HG02642 (cell line): ENCODE data around the gene STH.

Source experiments
- ATAC-seq: cut with Tn5 transposase; IDR thresholded peaks from one replicate; pipeline ENCODE4 v1.9.1; 2021; ENCODE audit warnings: mild to moderate bottlenecking; ENCODE audit not compliant: unreplicated experiment, poor library complexity

STH gene

DNA sequence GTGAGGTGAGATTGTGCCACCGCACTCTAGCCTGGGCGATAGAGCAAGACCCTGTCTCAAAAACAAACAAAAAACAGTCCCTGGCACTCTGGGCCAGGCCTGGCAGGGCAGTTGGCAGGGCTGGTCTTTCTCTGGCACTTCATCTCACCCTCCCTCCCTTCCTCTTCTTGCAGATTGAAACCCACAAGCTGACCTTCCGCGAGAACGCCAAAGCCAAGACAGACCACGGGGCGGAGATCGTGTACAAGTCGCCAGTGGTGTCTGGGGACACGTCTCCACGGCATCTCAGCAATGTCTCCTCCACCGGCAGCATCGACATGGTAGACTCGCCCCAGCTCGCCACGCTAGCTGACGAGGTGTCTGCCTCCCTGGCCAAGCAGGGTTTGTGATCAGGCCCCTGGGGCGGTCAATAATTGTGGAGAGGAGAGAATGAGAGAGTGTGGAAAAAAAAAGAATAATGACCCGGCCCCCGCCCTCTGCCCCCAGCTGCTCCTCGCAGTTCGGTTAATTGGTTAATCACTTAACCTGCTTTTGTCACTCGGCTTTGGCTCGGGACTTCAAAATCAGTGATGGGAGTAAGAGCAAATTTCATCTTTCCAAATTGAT, 24.8 kb downstream of the STH start:
- no peak for ATAC-seq

DNA sequence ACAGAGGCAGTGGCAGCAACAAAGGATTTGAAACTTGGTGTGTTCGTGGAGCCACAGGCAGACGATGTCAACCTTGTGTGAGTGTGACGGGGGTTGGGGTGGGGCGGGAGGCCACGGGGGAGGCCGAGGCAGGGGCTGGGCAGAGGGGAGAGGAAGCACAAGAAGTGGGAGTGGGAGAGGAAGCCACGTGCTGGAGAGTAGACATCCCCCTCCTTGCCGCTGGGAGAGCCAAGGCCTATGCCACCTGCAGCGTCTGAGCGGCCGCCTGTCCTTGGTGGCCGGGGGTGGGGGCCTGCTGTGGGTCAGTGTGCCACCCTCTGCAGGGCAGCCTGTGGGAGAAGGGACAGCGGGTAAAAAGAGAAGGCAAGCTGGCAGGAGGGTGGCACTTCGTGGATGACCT, 25.5 kb downstream of the STH start:
- ATAC-seq, result no peak

DNA sequence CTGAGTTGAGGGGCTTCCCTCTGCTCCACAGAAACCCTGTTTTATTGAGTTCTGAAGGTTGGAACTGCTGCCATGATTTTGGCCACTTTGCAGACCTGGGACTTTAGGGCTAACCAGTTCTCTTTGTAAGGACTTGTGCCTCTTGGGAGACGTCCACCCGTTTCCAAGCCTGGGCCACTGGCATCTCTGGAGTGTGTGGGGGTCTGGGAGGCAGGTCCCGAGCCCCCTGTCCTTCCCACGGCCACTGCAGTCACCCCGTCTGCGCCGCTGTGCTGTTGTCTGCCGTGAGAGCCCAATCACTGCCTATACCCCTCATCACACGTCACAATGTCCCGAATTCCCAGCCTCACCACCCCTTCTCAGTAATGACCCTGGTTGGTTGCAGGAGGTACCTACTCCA, 26.0 kb downstream of the STH start:
- no peak for ATAC-seq

DNA sequence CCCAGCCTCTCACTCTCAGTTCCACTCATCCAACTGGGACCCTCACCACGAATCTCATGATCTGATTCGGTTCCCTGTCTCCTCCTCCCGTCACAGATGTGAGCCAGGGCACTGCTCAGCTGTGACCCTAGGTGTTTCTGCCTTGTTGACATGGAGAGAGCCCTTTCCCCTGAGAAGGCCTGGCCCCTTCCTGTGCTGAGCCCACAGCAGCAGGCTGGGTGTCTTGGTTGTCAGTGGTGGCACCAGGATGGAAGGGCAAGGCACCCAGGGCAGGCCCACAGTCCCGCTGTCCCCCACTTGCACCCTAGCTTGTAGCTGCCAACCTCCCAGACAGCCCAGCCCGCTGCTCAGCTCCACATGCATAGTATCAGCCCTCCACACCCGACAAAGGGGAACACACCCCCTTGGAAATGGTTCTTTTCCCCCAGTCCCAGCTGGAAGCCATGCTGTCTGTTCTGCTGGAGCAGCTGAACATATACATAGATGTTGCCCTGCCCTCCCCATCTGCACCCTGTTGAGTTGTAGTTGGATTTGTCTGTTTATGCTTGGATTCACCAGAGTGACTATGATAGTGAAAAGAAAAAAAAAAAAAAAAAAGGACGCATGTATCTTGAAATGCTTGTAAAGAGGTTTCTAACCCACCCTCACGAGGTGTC, 26.6 kb downstream of the STH start:
- ATAC-seq, result no peak

DNA sequence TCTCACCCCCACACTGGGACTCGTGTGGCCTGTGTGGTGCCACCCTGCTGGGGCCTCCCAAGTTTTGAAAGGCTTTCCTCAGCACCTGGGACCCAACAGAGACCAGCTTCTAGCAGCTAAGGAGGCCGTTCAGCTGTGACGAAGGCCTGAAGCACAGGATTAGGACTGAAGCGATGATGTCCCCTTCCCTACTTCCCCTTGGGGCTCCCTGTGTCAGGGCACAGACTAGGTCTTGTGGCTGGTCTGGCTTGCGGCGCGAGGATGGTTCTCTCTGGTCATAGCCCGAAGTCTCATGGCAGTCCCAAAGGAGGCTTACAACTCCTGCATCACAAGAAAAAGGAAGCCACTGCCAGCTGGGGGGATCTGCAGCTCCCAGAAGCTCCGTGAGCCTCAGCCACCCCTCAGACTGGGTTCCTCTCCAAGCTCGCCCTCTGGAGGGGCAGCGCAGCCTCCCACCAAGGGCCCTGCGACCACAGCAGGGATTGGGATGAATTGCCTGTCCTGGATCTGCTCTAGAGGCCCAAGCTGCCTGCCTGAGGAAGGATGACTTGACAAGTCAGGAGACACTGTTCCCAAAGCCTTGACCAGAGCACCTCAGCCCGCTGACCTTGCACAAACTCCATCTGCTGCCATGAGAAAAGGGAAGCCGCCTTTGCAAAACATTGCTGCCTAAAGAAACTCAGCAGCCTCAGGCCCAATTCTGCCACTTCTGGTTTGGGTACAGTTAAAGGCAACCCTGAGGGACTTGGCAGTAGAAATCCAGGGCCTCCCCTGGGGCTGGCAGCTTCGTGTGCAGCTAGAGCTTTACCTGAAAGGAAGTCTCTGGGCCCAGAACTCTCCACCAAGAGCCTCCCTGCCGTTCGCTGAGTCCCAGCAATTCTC, 27.4 kb downstream of the STH start:
- ATAC-seq, result no peak

DNA sequence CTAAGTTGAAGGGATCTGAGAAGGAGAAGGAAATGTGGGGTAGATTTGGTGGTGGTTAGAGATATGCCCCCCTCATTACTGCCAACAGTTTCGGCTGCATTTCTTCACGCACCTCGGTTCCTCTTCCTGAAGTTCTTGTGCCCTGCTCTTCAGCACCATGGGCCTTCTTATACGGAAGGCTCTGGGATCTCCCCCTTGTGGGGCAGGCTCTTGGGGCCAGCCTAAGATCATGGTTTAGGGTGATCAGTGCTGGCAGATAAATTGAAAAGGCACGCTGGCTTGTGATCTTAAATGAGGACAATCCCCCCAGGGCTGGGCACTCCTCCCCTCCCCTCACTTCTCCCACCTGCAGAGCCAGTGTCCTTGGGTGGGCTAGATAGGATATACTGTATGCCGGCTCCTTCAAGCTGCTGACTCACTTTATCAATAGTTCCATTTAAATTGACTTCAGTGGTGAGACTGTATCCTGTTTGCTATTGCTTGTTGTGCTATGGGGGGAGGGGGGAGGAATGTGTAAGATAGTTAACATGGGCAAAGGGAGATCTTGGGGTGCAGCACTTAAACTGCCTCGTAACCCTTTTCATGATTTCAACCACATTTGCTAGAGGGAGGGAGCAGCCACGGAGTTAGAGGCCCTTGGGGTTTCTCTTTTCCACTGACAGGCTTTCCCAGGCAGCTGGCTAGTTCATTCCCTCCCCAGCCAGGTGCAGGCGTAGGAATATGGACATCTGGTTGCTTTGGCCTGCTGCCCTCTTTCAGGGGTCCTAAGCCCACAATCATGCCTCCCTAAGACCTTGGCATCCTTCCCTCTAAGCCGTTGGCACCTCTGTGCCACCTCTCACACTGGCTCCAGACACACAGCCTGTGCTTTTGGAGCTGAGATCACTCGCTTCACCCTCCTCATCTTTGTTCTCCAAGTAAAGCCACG, 28.3 kb downstream of the STH start:
- no peak for ATAC-seq

DNA sequence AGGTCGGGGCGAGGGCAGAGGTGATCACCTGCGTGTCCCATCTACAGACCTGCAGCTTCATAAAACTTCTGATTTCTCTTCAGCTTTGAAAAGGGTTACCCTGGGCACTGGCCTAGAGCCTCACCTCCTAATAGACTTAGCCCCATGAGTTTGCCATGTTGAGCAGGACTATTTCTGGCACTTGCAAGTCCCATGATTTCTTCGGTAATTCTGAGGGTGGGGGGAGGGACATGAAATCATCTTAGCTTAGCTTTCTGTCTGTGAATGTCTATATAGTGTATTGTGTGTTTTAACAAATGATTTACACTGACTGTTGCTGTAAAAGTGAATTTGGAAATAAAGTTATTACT, 28.9 kb downstream of the STH start:
- no peak for ATAC-seq

DNA sequence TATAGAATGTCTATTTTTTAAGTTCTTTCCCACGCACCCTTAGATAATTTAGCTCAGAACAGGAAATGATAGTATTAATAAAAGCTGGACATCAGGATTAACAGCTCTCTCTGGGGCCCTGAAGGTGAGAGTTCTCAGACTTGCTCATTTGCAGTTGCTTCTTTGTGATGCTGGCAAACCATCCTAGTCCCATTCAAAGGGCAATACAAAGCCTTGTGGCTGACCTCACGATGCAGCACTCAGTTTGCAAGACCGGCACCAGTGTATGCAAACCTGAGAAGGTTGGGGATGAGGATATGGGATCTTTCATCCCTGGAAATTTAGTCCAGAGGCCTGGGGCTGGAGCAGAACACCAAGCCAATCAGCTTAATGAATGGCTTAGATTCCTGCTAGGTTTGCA, 29.3 kb downstream of the STH start:
- ATAC-seq, result no peak

DNA sequence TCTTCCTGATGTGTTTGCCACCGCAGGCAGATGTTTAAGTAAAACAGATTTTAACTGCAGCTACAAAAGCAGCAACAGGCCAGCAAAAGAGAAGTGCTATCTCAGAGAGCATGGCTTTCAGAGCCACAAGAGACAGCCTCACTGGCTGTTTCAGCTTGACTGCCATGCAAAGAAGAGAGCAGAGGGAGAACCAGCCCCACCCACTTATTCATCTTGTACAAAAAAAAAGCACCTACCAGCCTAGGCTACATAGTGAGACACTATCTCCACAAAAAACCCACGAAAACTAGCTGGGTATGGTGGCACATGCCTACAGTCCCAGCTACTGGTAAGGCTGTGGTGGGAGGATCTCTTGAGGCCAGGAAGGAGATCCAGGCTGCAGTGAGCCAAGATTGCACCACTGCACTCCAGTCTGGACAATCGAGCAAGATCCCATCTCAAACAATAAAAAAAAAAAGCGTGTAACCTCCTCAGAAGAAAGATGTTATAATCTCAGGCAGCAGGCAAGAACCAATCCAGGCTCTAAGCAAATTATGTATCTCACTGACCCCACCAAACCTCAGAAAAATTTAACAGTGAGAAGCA, 30.0 kb downstream of the STH start:
- no peak for ATAC-seq

DNA sequence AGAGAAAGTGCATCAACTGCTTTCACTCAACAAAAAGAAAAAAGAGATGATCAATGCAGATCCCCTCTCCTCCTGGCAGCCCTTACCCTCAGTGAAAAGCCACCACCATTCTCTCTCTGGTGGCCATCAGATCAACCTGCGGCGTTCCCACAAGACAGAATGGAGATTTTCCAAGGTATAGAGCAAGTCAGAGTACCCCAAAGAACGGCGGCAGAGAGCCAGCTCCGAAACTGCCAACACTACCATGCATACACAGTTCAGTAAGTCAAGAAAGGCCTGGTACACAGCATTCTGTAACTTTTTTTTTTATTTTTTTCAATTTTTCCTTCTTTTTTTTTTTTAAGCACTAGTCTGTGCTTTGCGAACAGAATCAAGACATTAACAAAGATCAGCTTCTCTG, 30.6 kb downstream of the STH start:
- no peak for ATAC-seq

DNA sequence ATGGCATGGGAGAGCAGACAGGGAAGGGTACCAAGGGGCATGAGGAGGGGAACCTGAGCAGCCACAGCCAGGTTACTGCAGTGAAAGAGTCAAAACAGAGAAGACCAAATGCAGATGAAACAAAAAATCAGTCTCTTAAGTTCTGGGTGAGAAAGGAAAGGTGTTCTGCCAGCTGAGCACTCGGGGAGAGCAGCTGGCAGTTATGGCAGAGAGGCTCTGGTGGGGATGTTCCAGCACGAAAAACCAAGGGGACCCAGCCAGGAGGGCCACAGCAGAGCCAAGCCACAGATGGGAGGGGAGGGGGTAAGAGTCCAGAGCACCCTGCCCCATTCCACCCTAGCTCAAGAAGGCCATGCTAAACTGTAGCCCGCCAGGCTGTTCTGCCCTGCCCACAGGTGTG, 31.7 kb downstream of the STH start:
- ATAC-seq, result no peak

DNA sequence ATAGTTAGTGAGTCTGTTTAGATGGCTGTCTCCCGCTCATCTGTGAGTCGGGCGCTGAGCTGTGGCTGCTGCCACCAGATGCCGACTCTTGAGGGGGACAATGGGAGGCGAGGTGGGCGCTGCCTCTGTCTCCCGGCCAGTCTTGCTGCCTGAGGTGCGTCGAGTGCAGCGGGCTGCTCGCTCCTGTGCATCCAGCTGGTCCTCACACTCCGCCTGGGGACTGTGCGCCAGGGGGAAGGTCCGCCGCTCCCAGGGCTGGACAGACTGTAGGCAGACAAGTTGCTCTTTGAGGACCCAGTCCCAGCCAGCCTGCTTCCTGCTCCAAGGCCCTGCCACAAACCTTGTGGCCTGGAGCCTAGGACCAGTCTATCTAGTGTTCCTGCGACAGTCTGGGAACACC, 32.4 kb downstream of the STH start:
- no peak for ATAC-seq

DNA sequence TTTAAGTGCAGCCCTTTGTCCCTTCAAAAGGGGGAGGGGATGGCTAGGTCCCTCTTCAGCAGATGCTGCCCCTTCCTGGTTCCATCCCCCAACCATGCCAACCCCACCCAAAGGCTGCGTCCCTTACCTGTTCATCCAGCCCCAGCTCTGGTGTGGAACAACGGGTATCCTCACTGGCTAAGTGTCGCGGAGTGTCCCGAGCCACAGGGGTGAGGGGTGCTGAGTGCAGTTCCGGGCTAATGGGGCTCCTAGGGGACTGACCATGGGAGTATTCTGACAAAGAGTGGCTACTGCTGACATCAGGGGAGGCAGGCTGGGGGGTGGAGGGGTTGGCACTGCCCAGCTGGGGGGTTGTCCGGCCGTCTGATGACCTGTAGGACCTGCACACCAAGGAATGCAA, 32.9 kb downstream of the STH start:
- no peak for ATAC-seq

DNA sequence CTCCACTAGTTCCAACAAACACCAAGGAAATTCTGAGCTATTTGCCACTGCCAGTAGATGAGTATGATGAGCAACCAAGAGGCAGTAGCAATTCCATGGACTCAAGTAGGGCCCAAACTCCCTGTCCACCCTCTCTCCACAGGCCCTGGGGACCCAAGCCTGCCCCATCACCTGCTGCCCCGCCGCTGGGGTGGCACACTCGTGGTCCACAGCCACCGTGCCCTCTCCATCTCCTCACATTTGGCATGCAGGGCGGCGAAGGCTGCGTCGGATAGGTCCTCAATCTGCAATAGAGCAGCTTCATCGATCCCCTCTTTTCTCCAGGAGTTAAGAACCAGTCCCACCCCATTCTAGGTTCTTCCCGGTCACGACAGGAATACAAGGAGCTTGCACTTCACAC, 33.9 kb downstream of the STH start:
- no peak for ATAC-seq

DNA sequence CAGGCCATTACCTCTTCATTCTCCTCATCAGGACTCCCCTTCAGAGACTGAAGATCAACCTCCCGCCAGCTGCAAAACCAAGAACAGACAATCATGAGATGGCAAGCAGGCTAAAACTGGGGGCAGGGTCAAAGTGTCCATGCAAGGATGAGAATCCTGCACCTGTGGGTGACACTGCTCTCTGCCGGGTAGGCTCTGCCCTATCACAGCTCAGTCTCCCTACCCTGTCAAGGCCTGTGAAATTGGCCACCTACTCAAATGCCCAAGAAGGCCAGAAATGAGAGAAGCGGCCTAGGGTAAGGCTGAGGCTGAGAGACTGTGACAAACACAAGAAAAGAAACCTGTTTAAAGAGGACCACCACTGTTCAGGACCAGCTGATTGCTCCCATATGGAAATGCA, 34.3 kb downstream of the STH start:
- ATAC-seq, result no peak

DNA sequence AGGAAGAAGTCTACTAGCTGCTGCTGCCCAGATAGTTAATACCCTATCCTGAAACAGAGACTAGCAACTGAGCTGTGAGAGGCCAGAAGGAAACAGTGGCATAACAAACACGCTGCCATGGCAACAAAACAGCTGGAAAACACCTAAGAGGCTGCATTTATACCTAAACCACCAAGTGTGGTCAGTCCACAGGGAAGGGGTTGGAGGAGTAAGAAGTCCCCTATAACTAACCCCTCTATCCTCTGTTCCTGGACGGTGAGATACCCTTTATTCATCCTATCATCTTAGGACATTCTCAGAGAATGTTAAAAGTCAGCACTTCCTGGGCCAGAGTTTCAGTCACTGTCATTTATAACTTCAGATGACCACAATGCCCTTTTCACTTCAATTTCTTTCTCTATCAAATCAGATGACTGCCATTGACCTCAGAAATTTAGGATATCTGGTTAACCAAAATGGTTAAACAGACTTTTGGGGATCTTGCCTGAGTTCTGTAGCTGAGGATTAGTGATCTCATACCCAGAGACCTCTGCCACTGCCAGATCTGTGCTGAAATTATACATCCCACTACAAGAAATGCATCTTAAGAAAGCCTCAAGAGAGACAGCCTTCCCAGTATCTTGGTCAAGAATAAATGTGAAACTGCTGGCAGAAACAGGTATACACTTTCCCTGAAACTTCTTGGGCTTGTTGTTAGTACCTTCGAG, 36.2 kb downstream of the STH start:
- no peak for ATAC-seq

DNA sequence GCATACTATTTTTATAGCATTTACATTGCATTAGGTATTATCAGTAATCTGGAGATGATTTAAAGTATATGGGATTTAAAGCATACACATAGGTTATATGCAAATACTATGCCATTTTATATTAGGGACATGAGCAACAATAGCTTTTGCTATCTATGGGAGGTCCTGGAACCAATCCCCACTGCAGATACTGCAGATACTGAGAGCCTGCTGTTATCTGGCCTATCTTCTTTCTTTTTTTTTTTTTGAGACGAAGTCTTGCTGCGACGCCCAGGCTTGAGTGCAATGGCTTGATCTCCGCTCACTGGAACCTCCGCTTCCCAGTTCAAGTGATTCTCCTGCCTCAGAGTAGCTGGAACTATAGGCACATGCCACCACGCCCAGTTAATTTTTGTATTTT, 37.4 kb downstream of the STH start:
- ATAC-seq, result no peak

DNA sequence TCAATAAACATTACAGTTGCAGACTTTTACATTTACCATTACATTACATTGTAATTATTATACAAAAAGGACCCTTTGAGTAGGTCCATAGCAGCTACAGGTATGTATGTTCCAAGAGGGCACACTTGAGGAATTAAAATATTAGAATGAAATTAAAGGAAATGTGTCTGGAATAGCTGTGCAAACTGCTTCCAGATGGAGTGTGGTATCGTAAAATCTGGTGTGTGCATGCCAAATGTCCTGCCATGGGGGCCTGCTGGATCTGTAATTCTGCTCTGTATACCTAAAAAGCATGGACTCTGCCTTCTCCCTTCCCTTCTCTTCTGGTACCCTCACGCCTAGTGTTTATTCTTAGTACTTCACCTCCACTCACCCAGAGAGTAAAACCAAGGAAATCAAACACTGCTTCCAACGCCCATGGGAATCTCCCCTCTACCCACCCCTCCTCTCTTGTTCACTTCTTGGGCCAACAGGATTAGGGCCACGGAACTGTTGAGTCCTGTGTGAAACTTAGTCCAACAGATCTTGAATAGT, 38.7 kb downstream of the STH start:
- ATAC-seq, result no peak

DNA sequence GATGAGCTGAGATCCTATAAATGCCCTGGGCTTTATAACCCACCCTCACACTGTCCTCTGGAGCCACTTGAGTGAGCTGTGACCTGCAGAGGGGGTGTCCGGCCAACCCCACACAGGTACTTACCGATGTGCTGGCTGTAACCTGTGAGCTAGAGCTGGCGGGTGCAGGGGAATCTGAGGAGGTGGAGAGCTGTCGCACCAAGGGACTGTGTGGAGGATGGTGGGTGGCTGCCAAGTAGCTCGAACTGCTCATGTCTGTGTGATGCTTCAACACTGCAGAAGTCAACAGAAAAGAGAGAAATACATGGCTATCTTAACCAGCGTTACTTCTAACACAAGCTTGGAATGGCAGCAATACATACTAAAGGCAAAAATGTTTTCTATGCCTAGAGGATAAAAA, 39.4 kb downstream of the STH start:
- no peak for ATAC-seq
